Naive thymus-derived CD4-positive, alpha-beta T cell (primary cell): ENCODE data around the gene SP140L. TPM values are rescaled to one million over a fixed set of nuclear protein-coding genes. Genes with fewer than 3 reads are reported as not detected.

Source experiments
- ATAC-seq: fragments of 150-1000 bp; cut with Tn5 transposase; 2 replicates; pipeline ENCODE4 v1.10.0; 2021; ENCODE audit warnings: mild to moderate bottlenecking, moderate library complexity
- CTCF ChIA-PET: fragments of 350-600 bp; sonication (Branson Sonifier 250); formaldehyde crosslinking; loops from one replicate; lab custom pipeline; 2021; ENCODE audit warnings: antibody characterized with exemption; lab: Charles Lee
- POLR2A ChIA-PET: fragments of 350-600 bp; sonication (Branson Sonifier 250); formaldehyde crosslinking; loops from one replicate; lab custom pipeline; 2021; ENCODE audit warnings: antibody characterized with exemption, inconsistent platforms; lab: Charles Lee
- DNase-seq, 9 donors: peaks; one replicate each; pipeline versions ENCODE4 v3.0.0 to v3.0.0-alpha.2; 2020 to 2022; ENCODE audit warnings: mixed read lengths in 1 of 9
- H3K27ac ChIP-seq: one replicate; pipeline ENCODE4 v1.7.0; 2013; ENCODE audit warnings: mild to moderate bottlenecking, low read depth, low read length, moderate library complexity
- H3K27me3 ChIP-seq, 2 donors: one replicate each; pipeline ENCODE4 v1.7.0; 2013; ENCODE audit warnings: low read length in 2 of 2, mild to moderate bottlenecking in 2 of 2, moderate library complexity in 2 of 2; ENCODE audit not compliant: control insufficient read depth in 2 of 2, insufficient read depth in 2 of 2
- H3K36me3 ChIP-seq, 3 experiments: 1 replicate in 2 of 3; 2 replicates in 1 of 3; pipeline ENCODE4 v1.7.0; 2013; ENCODE audit warnings: low read length in 3 of 3, mild to moderate bottlenecking in 3 of 3, moderate library complexity in 1 of 3; ENCODE audit not compliant: insufficient read depth in 3 of 3, control insufficient read depth in 2 of 3
- H3K4me1 ChIP-seq, 2 donors: one replicate each; pipeline ENCODE4 v1.7.0; 2013; ENCODE audit warnings: low read length in 2 of 2, mild to moderate bottlenecking in 2 of 2, moderate library complexity in 1 of 2; ENCODE audit not compliant: control insufficient read depth in 2 of 2, insufficient read depth in 2 of 2
- H3K4me3 ChIP-seq: 2 replicates; pipeline ENCODE4 v1.7.0; 2013; ENCODE audit warnings: mild to moderate bottlenecking, low read length
- H3K9me3 ChIP-seq, 3 experiments: 1 replicate in 2 of 3; 2 replicates in 1 of 3; pipeline ENCODE4 v1.7.0; 2013; ENCODE audit warnings: low read length in 3 of 3; ENCODE audit not compliant: control insufficient read depth in 2 of 3
- H3K27ac Mint-ChIP-seq, 9 donors: one replicate each; pipeline ENCODE4 v1.8.0; 2020 to 2022; ENCODE audit warnings: mixed read lengths in 9 of 9, mild to moderate bottlenecking in 8 of 9, moderate library complexity in 5 of 9, inconsistent platforms in 2 of 9
- H3K27me3 Mint-ChIP-seq, 5 donors: one replicate each; pipeline ENCODE4 v1.8.0; 2021 to 2022; ENCODE audit warnings: mixed read lengths in 5 of 5, mild to moderate bottlenecking in 1 of 5
- H3K36me3 Mint-ChIP-seq, 5 donors: one replicate each; pipeline ENCODE4 v1.8.0; 2020 to 2022; ENCODE audit warnings: mixed read lengths in 5 of 5, mild to moderate bottlenecking in 3 of 5, inconsistent platforms in 1 of 5
- H3K4me1 Mint-ChIP-seq, 7 donors: one replicate each; pipeline ENCODE4 v1.8.0; 2020 to 2022; ENCODE audit warnings: mixed read lengths in 7 of 7, mild to moderate bottlenecking in 3 of 7, inconsistent platforms in 1 of 7
- H3K4me3 Mint-ChIP-seq, 10 donors: one replicate each; pipeline ENCODE4 v1.8.0; 2020 to 2022; ENCODE audit warnings: mild to moderate bottlenecking in 10 of 10, mixed read lengths in 10 of 10, moderate library complexity in 6 of 10, inconsistent platforms in 2 of 10
- H3K9me3 Mint-ChIP-seq, 11 donors: one replicate each; pipeline ENCODE4 v1.8.0; 2020 to 2022; ENCODE audit warnings: mixed read lengths in 11 of 11, mild to moderate bottlenecking in 4 of 11, inconsistent platforms in 1 of 11, moderate library complexity in 1 of 11
- intact Hi-C, 2 donors: fragments of 100-400 bp; cut with micrococcal nuclease; formaldehyde crosslinking; loops; one replicate each; pipeline ENCODE4 v1.15.1; 2023
- polyA plus RNA-seq, 2 donors: library from polyadenylated mRNA; unstranded; fragments of 300-500 nt; fragmentation: Illumina TruSeq; gene quantifications; one replicate each; pipeline ENCODE4 v1.2.3, GENCODE V29; 2021
- total RNA-seq, 6 experiments: library from RNA in 5 of 6; stranded (reverse) in 5 of 6; gene quantifications; 1 replicate in 5 of 6; 2 replicates in 1 of 6; pipeline ENCODE4 v1.2.3 and lab custom pipeline; 2021 to 2026

The SP140L gene
- total and polyA plus RNA-seq, 7 experiments from 2014 or later: 34.1 to 121 (median 85.7) TPM

DNA sequence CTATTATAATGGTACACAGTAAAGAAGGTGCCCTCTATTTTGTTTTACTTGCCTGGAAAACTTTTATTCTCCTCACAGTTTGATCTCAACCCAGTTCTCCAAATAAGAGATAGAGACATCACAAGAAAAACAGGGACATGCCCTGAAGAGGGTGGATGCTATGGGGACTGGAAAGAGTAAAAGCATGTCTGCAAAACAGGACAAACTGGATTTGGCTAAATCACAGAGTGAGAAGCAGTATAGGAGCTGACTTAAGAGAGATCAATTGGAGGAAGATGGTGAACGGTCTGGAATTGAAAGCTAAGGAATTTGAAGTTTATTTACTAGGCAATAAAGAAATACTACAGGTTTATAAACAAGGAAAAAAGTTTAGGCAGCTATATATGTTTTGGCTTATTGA lies 33.0 kb downstream of the SP140L start:
- peaks cover 0 to 16% (median 0%) of the 10 kb centered on the region in 11 donors for H3K9me3 Mint-ChIP-seq
- ChIA-PET POLR2A (interaction anchor here (2.4 kb wide), 1 partner anchor 33 kb away, joined by 10 read pairs; the partner anchor contains the start of gene SP140L), CTCF (no interaction called here)
- peak overlapping the region in 6 of 9 donors; percentile 9 to 89 (median 62) for H3K27ac Mint-ChIP-seq
- no peaks in the 10 kb centered on the region for H3K27me3 ChIP-seq
- H3K9me3 ChIP-seq: no peaks in the 10 kb centered on the region
- DNase-seq: no peak
- no peak overlapping the region for H3K4me3 ChIP-seq
- H3K4me1 Mint-ChIP-seq: peaks cover 28 to 67% (median 47%) of the 10 kb centered on the region in 7 donors
- H3K4me1 ChIP-seq: peaks cover 15 to 16% of the 10 kb centered on the region in 2 donors
- no peak for ATAC-seq
- H3K27ac ChIP-seq: no peak overlapping the region
- no peaks in the 10 kb centered on the region for H3K27me3 Mint-ChIP-seq
- H3K4me3 Mint-ChIP-seq: peak overlapping the region in 1 of 10 donors; percentile 14
- peaks cover 35 to 86% (median 82%) of the 10 kb centered on the region in 5 donors for H3K36me3 Mint-ChIP-seq
- intact Hi-C loops: loop anchor here in 1 of 2 donors (5.0 kb wide), 1 partner anchor 33 kb away; the partner anchor contains the start of gene SP140L
- peaks cover 10 to 40% (median 10%) of the 10 kb centered on the region in 3 experiments for H3K36me3 ChIP-seq

DNA sequence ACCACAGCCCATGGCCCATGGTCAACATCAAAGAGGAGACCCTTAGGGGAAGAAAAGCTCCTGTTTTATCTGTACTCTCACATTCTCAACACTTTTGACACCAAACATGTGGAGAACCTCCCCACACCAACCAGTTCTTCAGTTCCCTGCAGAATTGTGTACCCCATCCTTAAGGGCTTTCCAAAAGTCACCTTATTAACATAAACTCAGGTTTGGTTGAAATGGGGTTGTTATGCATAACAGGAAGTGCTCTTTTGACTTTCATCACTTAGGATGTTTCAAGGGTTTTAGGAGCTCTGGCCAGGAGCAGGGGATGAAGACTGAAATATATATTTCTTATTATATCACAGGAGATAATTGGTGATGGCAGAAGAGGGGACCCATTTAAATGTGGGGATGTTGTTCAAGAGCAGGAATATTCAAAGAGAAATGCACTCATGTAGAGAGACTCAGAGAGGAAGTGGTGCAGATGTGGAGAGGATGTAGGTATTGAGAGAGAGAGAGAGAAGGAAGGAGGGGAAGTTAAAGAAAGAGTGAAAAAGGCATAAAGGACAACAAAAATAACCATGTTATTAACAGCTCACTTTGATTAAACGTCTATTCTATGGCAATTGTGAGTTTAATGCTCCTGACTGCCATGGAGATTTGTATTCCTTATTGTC lies 35.2 kb downstream of the SP140L start:
- Histone ChIP-seq H3K27ac (peak overlapping the region; percentile 31), H3K36me3 (peaks cover 7 to 44% (median 10%) of the 10 kb centered on the region in 3 experiments), H3K4me3 (no peak overlapping the region), H3K9me3 (no peaks in the 10 kb centered on the region), H3K27me3 (no peaks in the 10 kb centered on the region), H3K4me1 (peaks cover 15 to 16% of the 10 kb centered on the region in 2 donors)
- intact Hi-C loops: loop anchor here in 1 of 2 donors (5.0 kb wide), 1 partner anchor 35 kb away; the partner anchor contains the start of gene SP140L
- ChIA-PET POLR2A (interaction anchor here (0.7 to 2.7 kb wide), 6 partner anchors 26 to 142 kb away, joined by 3 to 10 read pairs (median 4); partner anchors contain the start of genes SP100 and SP110), CTCF (interaction anchor here (1.6 kb wide), 1 partner anchor 34 kb away, joined by 4 read pairs; the partner anchor contains the start of gene SP140L)
- ATAC-seq: no peak
- H3K4me3 Mint-ChIP-seq: peak overlapping the region in 9 of 10 donors; percentile 0 to 78 (median 51)
- peaks cover 36 to 89% (median 82%) of the 10 kb centered on the region in 5 donors for H3K36me3 Mint-ChIP-seq
- H3K27me3 Mint-ChIP-seq: no peaks in the 10 kb centered on the region
- H3K4me1 Mint-ChIP-seq: peaks cover 27 to 70% (median 63%) of the 10 kb centered on the region in 7 donors
- DNase-seq: peak in 3 of 9 donors; percentile 12 to 19 (median 13)
- H3K9me3 Mint-ChIP-seq: peaks cover 0 to 16% (median 4%) of the 10 kb centered on the region in 11 donors
- H3K27ac Mint-ChIP-seq: peak overlapping the region; percentile 2 to 80 (median 60)

DNA sequence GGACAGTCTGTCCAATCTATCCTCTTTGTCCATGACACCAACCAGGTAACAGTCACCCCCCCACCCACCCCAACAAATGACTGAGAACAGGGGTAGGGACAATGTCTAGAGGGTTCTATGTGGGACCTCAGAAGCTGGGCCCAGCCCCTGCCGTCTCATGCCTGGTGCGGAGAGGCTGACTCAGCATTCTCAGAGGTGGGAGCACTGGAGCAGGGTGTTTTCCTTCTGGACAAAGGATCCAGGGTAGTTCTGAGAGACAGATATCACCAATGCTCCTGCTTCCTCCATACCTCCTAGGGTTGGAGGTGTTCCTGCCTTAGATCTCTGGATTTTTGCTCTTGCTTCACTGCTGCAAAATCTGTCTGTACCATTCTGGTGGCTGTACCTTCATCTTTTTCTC lies 55.1 kb downstream of the SP140L start:
- Mint-ChIP-seq H3K4me1 (peaks cover 8 to 31% (median 26%) of the 10 kb centered on the region in 7 donors), H3K36me3 (peaks cover 27 to 80% (median 57%) of the 10 kb centered on the region in 5 donors), H3K27ac (peak overlapping the region in 3 of 9 donors; percentile 43 to 77 (median 76)), H3K4me3 (no peak overlapping the region), H3K9me3 (no peaks in the 10 kb centered on the region), H3K27me3 (no peaks in the 10 kb centered on the region)
- H3K9me3 ChIP-seq: no peaks in the 10 kb centered on the region
- no peak for ATAC-seq
- ChIA-PET CTCF (no interaction called here), POLR2A (no interaction called here)
- no peak overlapping the region for H3K4me3 ChIP-seq
- H3K27me3 ChIP-seq: no peaks in the 10 kb centered on the region
- no peak overlapping the region for H3K27ac ChIP-seq
- peaks cover 7 to 57% (median 8%) of the 10 kb centered on the region in 3 experiments for H3K36me3 ChIP-seq
- H3K4me1 ChIP-seq: no peaks in the 10 kb centered on the region
- intact Hi-C loops: no loop called here
- DNase-seq: no peak

DNA sequence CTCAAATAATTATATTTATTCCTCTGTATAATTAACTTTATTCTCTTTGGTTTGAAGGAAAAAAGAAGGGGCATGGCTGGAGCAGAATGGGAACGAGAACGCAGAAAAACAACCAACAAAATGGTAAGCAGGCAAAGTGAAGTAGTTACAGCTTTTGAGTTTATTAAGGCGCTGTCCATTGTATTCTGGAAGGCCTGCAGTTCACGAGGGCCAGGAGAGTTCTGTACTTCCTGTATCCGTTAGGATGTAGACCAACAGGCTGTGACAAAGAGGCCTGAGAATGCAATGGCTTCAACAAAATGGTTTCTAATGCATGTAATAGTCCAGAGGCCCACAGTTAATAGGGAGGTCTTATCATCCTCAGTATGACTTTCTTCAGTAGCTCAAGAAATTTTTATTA lies 56.5 kb downstream of the SP140L start:
- ChIA-PET POLR2A (no interaction called here), CTCF (no interaction called here)
- Mint-ChIP-seq H3K36me3 (peaks cover 18 to 80% (median 52%) of the 10 kb centered on the region in 5 donors), H3K4me3 (no peak overlapping the region), H3K9me3 (no peaks in the 10 kb centered on the region), H3K27me3 (no peaks in the 10 kb centered on the region), H3K4me1 (peaks cover 9 to 19% (median 16%) of the 10 kb centered on the region in 7 donors), H3K27ac (no peak overlapping the region)
- H3K9me3 ChIP-seq: no peaks in the 10 kb centered on the region
- H3K4me3 ChIP-seq: no peak overlapping the region
- intact Hi-C loops: no loop called here
- ATAC-seq (no peak), DNase-seq (no peak)
- H3K27ac ChIP-seq: no peak overlapping the region
- H3K36me3 ChIP-seq: peaks cover 7 to 59% (median 14%) of the 10 kb centered on the region in 3 experiments
- H3K4me1 ChIP-seq: no peaks in the 10 kb centered on the region
- no peaks in the 10 kb centered on the region for H3K27me3 ChIP-seq

DNA sequence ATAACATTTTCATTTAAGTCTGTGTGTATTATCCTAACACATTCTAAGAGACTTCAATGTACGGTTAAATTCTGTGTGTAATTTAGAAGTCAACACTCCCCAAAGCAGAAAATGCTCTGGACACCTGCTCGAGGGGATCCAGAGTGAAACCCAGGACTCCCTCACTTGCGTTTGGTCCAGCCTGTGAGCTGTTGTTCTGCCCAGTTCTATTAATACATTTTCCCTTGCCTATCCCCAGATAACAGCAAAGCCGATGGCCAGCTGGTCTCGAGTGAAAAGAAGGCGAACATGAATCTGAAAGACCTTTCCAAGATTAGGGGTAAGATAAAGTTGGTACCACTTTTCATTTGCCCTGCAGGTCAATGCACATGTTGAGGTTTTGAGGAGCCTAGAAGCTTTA lies 58.0 kb downstream of the SP140L start:
- peaks cover 23 to 84% (median 60%) of the 10 kb centered on the region in 5 donors for H3K36me3 Mint-ChIP-seq
- H3K4me1 ChIP-seq: no peaks in the 10 kb centered on the region
- H3K4me1 Mint-ChIP-seq: peaks cover 5 to 16% (median 7%) of the 10 kb centered on the region in 7 donors
- ChIA-PET POLR2A (no interaction called here), CTCF (no interaction called here)
- H3K27me3 ChIP-seq: no peaks in the 10 kb centered on the region
- H3K9me3 Mint-ChIP-seq: peaks cover 0 to 1% (median 0%) of the 10 kb centered on the region in 11 donors
- intact Hi-C loops: no loop called here
- DNase-seq (no peak), ATAC-seq (no peak)
- H3K27ac Mint-ChIP-seq: peak overlapping the region in 3 of 9 donors; percentile 13 to 61 (median 25)
- H3K27ac ChIP-seq: no peak overlapping the region
- H3K9me3 ChIP-seq: no peaks in the 10 kb centered on the region
- no peak overlapping the region for H3K4me3 ChIP-seq
- H3K4me3 Mint-ChIP-seq: no peak overlapping the region
- H3K36me3 ChIP-seq: peaks cover 21 to 72% (median 27%) of the 10 kb centered on the region in 3 experiments
- no peaks in the 10 kb centered on the region for H3K27me3 Mint-ChIP-seq

DNA sequence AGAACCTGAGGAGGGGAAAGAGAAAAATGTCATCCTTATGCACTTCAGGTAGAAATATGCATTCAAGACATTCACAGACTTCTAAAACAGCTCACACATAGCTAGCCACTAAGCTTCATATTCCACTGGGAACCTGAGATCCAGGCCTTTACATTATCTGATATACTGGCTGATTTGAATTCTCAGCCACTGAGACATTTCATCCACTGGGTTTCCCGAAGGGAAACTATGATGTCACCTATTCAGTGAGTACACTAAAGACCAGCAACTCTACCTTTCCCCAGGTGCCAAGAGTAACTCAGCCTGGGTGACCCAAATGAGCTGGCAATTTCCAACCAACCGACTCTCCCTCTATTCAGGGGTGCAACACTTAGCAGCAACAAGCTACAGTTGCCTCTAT lies 67.3 kb downstream of the SP140L start:
- Histone ChIP-seq H3K27ac (no peak overlapping the region), H3K4me3 (no peak overlapping the region), H3K4me1 (no peaks in the 10 kb centered on the region), H3K9me3 (peaks cover 0 to 13% (median 0%) of the 10 kb centered on the region in 3 experiments), H3K36me3 (peaks cover 26 to 89% (median 36%) of the 10 kb centered on the region in 3 experiments), H3K27me3 (no peaks in the 10 kb centered on the region)
- Mint-ChIP-seq H3K9me3 (peaks cover 0 to 16% (median 6%) of the 10 kb centered on the region in 11 donors), H3K27ac (peak overlapping the region in 1 of 9 donors; percentile 21), H3K4me3 (no peak overlapping the region), H3K27me3 (no peaks in the 10 kb centered on the region), H3K4me1 (peaks cover 0 to 7% (median 4%) of the 10 kb centered on the region in 7 donors), H3K36me3 (peaks cover 42 to 96% (median 83%) of the 10 kb centered on the region in 5 donors)
- CTCF ChIA-PET: no interaction called here
- intact Hi-C loops: no loop called here
- DNase-seq: no peak
- ATAC-seq: no peak
- POLR2A ChIA-PET: interaction anchor here (0.6 kb wide), 1 partner anchor 8 kb away, joined by 3 read pairs; no protein-coding TSS in a partner anchor
